ENCODE measurements around the gene ZNF350.
"Not testable (repeated sequence)": the region's sequence is repeated elsewhere in the genome, so short reads cannot be mapped to it uniquely, and the experiment has no call there.

Gene ZNF350

DNA sequence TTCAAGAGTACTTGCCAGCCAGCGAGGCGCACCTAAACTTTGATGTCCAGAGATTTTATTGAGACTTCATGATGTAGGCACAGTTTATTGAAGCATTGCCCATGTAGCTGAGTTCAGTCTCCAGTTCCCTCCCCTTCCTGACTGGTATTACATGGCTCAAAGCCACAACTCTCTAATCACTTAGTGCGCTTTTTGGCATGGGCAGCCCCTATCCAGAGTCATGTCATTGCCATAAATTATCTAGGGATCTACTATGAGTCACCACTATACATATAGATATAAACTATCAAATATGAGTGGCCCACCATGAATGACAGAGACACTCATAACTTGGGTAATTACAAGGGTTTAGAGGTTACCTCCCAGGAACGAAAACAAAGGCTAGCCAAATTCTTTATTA, 33.9 kb upstream of the ZNF350 start:
- no peak overlapping the region for H3K4me3 ChIP-seq (ENCODE audit: low read depth, low read length)
- TF ChIP-seq, protein P1, sequence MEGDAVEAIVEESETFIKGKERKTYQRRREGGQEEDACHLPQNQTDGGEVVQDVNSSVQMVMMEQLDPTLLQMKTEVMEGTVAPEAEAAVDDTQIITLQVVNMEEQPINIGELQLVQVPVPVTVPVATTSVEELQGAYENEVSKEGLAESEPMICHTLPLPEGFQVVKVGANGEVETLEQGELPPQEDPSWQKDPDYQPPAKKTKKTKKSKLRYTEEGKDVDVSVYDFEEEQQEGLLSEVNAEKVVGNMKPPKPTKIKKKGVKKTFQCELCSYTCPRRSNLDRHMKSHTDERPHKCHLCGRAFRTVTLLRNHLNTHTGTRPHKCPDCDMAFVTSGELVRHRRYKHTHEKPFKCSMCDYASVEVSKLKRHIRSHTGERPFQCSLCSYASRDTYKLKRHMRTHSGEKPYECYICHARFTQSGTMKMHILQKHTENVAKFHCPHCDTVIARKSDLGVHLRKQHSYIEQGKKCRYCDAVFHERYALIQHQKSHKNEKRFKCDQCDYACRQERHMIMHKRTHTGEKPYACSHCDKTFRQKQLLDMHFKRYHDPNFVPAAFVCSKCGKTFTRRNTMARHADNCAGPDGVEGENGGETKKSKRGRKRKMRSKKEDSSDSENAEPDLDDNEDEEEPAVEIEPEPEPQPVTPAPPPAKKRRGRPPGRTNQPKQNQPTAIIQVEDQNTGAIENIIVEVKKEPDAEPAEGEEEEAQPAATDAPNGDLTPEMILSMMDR (IDR thresholded peaks at IDR 0.05; ENCODE audit: low read depth, low read length): no peak

DNA sequence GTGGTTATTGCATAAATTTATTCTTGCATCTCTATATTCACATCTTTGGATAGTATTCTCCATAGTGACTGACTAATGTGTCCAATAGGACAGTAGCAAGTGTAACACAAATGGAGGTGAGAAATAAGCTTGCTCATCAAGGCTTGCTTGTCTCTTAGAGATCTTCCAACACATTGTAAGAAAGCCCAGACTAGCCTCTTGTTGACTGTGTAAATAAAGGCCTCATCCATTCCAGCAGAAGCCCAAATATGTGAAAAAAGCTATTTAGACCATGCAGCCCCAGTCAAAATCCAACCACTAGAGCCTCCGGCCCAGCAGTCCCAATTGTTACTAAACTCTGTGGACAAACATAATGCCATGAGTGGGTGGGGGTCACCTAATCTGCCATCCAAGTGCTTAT, 24.0 kb upstream of the ZNF350 start:
- no peak overlapping the region for H3K4me3 ChIP-seq (ENCODE audit: low read depth, low read length)
- TF ChIP-seq, protein P1 (IDR thresholded peaks at IDR 0.05; ENCODE audit: low read depth, low read length): no peak

DNA sequence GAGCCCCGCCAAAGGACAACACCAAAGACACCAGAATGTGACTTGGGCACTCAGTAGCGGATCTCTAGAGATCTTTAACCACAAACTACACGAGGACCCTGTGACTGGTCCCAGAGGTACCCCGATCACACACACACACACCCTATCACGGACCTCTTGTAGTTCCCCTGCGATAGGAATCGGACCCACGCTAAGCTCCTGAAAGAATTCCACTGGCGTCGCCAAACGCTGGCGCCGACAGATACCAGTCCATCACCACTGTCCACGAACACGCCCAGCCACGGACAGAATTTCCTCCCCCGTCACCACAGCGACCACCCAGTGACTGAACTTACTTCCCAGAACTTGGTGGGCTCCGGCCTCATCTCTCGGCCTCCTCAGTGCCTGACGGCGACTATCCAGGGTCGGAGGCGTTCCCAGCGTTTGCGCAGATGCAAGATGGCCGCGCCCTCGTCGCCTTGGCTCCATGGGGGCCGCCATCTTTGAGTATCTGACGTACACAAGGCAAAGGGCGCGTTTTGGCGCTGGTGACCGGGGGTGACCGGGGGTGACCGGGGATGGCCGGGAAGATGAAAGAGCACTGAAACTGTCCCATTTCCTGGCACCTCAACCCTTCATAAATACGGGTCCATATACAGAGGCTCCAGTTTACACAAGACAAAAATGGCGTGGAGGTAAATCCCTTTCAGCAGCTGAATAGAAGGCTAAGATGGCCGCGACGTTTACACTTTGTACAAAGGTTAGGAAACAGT, 21.3 kb upstream of the ZNF350 start, which contains the start of gene ZNF615:
Gene ZNF615 (minus strand): TSS at position 406 of the 752 bp plus-strand sequence. CDS start 4,500 bp downstream, outside the sequence.
- TF ChIP-seq, protein P1 (IDR thresholded peaks at IDR 0.05; ENCODE audit: low read depth, low read length): no peak
- H3K4me3 ChIP-seq (ENCODE audit: low read depth, low read length): peak within 1 kb of the TSS; percentile 88

DNA sequence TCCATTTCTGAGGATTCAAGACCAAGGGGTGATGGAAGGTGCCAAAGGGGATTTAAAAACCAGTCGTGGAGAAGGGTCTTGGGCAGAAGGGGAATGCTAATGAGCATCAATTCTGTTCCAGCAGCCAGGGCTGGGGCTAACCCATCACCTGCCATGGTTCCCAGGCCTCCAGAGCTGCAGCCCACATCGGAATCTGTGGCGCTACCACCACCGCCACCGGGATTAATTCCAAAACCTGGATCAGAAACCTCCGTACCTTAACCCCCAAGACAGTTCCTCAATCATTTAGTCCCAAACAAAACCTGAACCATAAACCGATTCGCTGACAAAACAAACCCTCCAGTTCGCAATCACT, 20.8 kb upstream of the ZNF350 start:
- H3K4me3 ChIP-seq (ENCODE audit: low read depth, low read length): peak overlapping the region; percentile 88
- TF ChIP-seq, protein P1 (IDR thresholded peaks at IDR 0.05; ENCODE audit: low read depth, low read length): no peak

DNA sequence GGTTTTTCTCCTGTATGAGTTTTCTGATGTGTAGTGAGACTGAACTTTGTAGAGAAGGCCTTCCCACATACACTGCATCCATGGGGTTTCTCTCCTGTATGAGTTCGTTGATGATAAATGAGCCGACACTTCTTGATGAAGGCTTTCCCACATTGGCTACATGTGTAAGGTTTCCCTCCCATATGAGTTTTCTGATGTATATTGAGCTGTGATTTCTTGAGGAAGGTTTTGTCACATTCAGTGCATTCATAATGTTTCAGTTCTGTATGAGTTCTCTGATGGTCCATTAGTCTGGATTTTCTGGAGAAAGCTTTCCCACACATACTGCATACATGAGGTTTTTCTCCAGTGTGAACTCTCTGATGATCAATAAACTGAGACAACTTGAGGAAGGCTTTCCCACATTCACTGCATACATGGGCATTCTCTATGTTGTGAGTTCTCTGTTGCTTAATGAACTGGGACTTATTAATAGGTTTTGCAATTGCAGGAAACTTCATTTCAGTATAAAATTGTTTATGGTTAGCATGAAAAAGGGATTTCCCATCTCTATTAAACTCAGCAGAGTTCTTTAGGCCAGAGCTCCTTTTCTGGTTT, 7.5 kb upstream of the ZNF350 start:
- TF ChIP-seq, protein P1 (IDR thresholded peaks at IDR 0.05; ENCODE audit: low read depth, low read length): no peak
- H3K4me3 ChIP-seq (ENCODE audit: low read depth, low read length): no peak overlapping the region

DNA sequence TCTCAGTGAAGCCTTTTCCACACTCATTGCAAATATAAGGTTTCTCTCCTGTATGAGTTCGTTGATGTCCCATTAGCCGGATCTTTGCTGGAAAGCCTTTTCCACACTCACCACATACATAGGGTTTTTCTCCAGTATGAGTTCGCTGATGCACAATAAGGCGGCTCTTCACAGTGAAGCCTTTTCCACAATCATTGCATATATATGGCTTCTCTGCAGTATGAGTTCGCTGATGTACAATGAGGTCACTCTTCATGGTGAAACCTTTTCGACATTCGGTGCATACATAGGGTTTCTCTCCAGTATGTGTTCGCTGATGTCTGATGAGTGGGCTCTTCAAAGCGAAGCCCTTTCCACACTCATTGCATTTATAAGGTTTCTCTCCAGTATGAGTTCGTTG, 6.8 kb upstream of the ZNF350 start:
- TF ChIP-seq, protein P1 (IDR thresholded peaks at IDR 0.05; ENCODE audit: low read depth, low read length): no peak

DNA sequence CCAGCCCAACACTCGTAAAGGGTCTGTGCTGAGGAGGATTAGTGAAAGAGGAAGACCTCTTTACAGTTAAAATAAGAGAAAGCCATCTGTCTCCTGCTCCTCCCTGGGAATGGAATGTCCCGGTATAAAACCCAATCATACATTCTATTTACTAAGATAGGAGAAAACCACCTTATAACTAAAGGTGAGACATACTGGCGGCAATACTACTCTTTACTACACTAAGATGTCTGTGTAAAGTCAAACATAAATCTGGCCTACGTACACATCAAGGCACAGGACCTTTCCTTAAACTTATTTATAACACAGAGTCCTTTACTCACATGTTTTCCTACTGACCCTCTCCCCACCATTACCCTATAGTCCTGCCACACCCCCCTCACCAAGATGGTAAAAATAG, 3.3 kb downstream of the ZNF350 start:
- H3K4me3 ChIP-seq (ENCODE audit: low read depth, low read length): no peak overlapping the region
- TF ChIP-seq, protein P1 (IDR thresholded peaks at IDR 0.05; ENCODE audit: low read depth, low read length): no peak

More for the DNA sequence above, 6.8 kb upstream of the ZNF350 start:
- no peak overlapping the region for H3K4me3 ChIP-seq (ENCODE audit: low read depth, low read length)

DNA sequence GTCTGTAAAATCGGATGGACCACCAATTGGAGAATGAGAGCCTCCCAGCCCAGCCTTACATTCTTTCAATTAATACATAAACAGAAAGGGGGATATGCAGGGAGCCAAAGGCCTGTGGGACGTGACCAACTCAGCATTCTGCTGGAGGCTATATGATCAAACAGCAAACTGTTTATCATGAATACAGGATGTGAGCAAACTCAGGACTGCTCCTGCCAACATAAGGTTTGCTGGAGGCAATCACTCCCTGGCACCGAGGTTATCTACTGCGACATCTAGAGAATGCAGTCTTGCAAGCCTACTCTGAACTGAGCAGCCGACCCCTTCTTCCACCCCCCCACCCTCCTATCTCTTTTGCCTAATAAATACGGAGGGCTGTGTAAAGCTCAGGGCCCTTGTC, 5.7 kb downstream of the ZNF350 start:
- H3K4me3 ChIP-seq (ENCODE audit: low read depth, low read length): not testable (repeated sequence)

Measured in WI38 (cell line).